NCI-H69 (cell line): Measurements from ENCODE around the gene TUT7.
A peak's percentile ranks its signal among the peaks of the same experiment; 100 is the strongest.

Source experiments
- DNase-seq: peaks from one replicate; lab custom pipeline; 2025; lab: John Stamatoyannopoulos, UW

Gene TUT7

DNA sequence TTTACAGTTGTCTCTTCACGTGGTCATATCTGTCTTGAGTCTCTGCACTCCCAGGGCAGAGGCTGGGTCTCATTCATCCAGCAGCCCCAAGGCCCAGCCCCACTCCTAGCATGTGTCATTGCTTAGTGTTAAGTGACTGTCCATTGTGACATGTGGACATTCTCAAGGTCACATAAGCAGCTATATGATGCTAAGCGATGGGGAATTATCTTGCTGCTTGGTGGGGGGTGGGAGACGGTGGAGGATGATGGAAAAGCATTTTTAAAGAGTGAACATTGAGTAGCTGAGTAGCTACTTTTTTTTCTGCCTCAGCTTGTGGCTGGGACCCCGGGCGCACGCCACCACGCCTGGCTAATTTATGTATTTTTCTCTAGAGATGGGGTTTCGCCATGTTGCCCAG is 94.7 kb downstream of the TUT7 start, which contains the start of gene C9orf153:
C9orf153 (minus strand) TSS at position 101 of the 400 bp plus-strand sequence. CDS start 30,054 bp downstream, outside the sequence.
- no peak for DNase-seq

DNA sequence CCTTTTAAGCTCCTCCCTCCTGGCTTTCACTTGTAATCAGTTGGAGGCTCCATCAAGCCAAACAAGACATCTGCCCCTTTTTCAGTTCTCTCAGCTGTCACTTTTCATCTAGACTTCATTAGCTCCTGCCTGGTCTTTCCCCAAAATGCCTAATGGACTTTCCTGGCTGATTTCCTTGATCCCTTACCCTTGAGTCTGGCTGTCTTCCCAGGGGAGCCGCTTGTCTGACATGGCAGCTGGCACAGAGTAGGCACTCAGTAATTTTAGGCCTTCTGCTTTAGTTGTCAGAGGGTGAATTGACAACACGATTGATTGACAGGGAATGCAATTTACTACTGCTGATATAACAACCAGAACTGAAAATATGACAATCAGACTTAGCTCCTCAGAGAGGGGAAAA is 96.8 kb downstream of the TUT7 start:
- peak; percentile 61 for DNase-seq

DNA sequence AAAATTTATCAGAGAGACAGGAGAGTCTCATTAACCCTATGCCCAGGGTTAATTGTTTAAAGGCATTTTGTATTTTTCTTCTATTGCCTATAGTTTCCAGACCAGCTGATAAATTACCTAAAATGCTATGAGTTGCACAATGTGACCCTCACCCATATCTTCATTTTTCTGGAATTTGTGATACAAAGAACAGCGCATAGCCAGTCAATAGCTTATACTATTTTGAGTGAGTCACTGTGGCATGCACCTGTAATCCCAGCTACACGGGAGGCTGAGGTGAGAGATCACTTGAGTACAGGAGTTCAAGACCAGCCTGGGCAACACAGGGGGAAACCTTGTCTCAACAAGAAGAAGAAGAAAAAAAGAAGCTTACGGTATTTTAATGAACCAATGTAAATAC is 97.6 kb downstream of the TUT7 start:
- DNase-seq = no peak

DNA sequence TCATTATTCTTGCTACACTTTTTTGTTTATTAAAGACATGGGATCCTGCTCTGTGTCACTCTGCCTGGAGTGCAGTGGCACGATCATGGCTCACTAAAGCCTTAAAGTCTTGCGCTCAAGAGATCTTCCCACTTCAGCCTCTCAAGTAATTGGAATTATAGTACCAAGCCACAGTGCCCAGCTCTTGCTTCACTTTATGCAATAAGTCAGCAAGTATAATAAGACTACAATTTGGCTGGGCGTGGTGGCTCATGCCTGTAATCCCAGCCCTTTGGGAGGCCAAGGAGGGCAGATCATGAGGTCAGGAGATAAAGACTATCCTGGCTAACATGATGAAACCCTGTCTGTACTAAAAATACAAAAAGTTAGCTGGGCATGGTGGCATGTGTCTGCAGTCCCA is 100.6 kb downstream of the TUT7 start:
- DNase-seq = no peak

DNA sequence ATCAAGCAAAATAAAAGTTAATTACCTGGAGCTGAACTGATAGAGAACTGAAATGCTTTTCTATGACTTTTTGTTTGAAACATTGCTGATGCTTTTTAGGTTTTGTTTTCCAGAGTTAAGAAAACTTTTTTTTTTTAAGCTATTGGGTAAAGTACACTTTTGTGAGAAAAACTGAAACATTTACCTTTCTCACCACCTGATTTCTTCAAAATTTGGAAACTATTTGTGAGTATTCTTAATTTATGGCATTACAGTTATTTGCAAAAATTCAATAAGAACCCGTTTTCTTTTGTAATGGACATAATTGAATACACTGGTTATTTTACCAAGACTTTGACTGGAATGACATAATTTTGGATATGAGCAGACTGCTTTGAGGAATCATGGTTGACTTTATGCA is 101.3 kb downstream of the TUT7 start:
- DNase-seq = no peak

DNA sequence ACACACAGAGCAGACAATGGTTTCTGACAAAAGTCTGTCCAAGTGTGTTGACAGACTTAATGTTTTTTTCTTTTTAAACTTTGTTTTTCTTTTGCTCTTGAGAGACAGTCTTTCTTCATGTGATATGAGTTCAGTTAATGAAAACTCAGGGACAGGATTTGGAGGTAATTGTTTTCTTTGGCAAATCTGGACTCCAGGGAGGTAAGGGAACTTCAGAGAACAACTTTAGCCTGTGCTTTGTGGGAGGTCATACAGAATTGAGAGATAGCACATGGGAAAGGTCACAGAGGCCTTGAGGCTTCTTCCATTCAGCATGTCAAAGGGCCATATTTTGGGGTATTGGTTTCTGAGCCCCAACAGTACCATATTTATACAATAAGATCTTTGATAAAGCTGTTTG is 104.1 kb downstream of the TUT7 start:
- no peak for DNase-seq

DNA sequence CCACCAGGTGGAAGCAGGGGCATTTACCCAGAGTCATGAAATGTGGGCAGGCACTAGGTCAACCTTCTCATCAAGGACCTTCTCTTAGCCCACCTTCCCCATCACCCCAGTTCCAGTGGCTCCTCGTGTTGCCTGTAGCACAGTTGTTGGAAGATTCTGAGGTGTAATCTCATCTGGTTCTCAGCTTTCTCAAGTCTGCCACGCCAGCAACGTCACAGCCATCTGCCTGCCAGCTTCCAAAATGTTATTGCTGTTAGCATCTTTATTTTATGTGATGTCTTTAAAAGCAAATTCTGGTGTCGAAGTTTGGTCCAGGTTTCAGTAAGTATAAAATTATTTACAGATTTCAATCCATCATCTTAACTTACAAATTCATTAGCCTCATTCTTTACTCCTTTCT is 105.5 kb downstream of the TUT7 start:
- DNase-seq = no peak

DNA sequence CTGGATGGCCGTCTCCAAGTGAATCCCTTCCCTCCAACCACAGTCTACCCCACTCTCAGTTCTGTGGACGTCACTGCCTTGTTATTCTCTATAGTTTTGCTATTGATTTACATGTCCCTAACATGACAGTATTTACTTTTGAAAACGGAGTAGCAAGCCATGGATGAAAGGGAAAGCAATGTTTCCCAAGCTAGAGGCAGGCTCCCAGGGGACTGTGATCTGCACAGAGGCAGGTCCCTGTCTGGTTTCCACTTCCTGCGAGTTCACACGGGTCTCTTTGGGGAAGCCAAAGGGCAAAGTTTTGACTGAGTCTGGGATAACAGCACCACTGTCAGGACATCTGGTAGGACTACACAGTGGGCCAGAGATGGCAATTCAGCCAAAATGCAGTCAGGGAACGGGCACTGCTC is 107.5 kb downstream of the TUT7 start:
- peak; percentile 75 for DNase-seq

DNA sequence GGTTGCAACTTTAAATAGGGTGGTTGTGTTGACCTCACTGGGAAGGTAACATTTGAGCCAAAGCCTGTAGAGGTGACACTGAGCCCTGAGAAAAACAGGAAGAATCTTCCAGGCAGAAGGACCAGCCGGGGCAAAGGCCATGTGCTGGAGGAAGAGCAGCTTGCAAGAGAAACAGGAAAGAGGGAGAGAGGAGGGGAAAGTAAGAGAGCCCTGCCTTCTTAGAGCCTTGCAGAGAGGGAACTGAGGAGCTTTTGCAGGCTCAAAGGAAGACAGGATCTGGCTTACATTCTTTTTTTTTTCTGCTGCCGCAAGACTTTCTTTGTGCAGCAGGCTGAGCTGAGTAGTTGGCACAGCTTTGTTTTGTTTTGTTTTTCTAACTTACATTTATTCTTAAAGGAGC is 112.1 kb downstream of the TUT7 start:
- DNase-seq = no peak

DNA sequence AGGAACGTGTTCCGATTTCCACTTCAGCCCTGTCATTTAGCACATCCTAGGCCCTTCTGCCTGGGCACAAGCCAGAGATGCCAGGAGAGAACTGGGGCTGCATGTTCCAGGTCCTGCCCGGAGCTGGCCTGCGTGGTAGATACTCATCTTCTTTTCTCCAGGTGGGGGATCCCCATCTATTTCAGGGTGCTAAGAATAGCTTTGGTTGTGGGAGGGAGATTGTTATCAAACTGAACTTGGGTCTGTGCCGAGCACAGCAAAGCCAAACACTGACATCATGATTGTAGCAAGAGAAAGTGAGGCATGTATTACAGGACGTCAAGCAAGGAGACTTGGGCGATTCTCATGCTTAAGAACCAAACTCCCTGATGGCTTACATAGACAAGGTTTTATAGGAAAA is 113.0 kb downstream of the TUT7 start:
- DNase-seq = no peak

DNA sequence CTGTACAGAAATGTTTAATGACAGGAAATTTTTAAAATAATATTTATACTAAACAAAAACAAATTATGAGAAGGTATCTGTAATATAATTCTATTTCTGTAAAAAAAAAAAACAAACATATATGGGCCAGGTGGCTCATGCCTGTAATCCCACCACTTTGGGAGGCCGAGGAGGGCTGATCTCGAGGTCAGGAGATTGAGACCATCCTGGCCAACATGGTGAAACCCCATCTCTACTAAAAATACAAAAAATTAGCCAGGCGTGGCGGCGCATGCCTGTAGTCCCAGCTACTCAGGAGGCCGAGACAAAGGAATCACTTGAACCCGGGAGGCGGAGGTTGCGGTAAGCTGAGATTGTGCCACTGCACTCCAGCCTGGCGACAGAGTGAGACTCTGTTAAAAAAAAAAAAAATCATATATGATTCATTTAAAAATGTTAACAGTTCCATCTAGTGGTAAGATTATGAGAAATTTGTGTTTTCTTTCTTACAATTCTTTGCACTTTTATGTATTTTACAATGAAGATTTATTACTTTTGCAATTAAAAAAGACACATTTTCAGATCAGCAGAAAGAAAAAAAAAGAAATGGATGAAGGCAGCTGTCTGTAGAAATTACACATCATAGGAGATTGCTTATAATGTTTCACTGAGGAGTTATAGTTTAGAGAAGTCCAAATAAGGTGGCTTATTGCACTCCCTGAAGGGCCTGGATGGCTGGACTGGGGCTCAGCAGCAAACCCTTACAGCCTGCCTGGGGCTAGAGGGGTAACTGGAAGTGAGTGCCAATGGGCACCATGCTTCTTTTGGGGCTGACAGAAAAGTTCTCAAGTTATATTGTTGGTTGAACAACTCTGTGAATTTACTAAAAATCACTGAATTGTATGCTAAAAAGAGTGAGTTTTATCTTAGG is 115.1 kb downstream of the TUT7 start:
- DNase-seq = no peak
